K562 (cell line): ENCODE results near the gene HEPACAM2. TPM values are rescaled to one million over a fixed set of nuclear protein-coding genes. Genes with fewer than 3 reads are reported as not detected.

Experiments used
- ARID3A ChIP-seq: IDR thresholded peaks from 2 replicates; pipeline ENCODE4 v1.6.1; 2012; ENCODE audit warnings: low read depth, low read length, improper control_type of control experiment, borderline replicate concordance
- ARID3B ChIP-seq: fragments of 250-450 bp; sonication (Bioruptor Pico); IDR thresholded peaks from 2 replicates; pipeline ENCODE4 v1.4.0; 2020; ENCODE audit warnings: borderline replicate concordance
- DMBX1 ChIP-seq: fragments of 250-450 bp; sonication (Bioruptor Pico); IDR thresholded peaks from 2 replicates; pipeline ENCODE4 v1.8.0; 2022; ENCODE audit warnings: inconsistent platforms, mild to moderate bottlenecking, moderate library complexity, borderline replicate concordance
- ELF1 ChIP-seq: fragments of 200-800 bp; sonication (Bioruptor generic); IDR thresholded peaks from 2 replicates; pipeline ENCODE4 v1.6.1; 2016; ENCODE audit warnings: missing genetic modification characterization, missing compliant biosample characterization
- ERF ChIP-seq: fragments of 450-650 bp; formaldehyde crosslinking; IDR thresholded peaks from 2 replicates; pipeline ENCODE4 v1.4.0; 2020; ENCODE audit warnings: mild to moderate bottlenecking, mixed read lengths
- HDGF ChIP-seq: fragments of 450-650 bp; IDR thresholded peaks from 2 replicates; pipeline ENCODE4 v1.6.1; 2016
- NR3C1 ChIP-seq: sonication (generic); formaldehyde crosslinking; IDR thresholded peaks from 2 replicates; pipeline ENCODE4 v1.8.1; 2022; ENCODE audit warnings: missing genetic modification reagents
- PYGO2 ChIP-seq: fragments of 450-650 bp; IDR thresholded peaks from 2 replicates; pipeline ENCODE4 v1.6.1; 2016; ENCODE audit warnings: mild to moderate bottlenecking, missing genetic modification characterization, moderate library complexity, missing compliant biosample characterization
- SMAD4 ChIP-seq: fragments of 250-450 bp; sonication (Bioruptor Pico); conservative IDR thresholded peaks from 2 replicates; pipeline ENCODE4 v1.8.0; 2021; ENCODE audit warnings: inconsistent platforms, mild to moderate bottlenecking, moderate library complexity
- ZBTB1 ChIP-seq: sonication (generic); formaldehyde crosslinking; IDR thresholded peaks from 2 replicates; pipeline ENCODE4 v1.8.1; 2023; ENCODE audit warnings: missing genetic modification reagents, low read depth, mild to moderate bottlenecking, borderline replicate concordance
- ZNF318 ChIP-seq, 2 experiments: fragments of 450-650 bp; IDR thresholded peaks; 2 replicates each; pipeline ENCODE4 v1.6.1; 2016; ENCODE audit warnings: mild to moderate bottlenecking in 2 of 2, borderline replicate concordance in 1 of 2, low read depth in 1 of 2, moderate library complexity in 1 of 2
- ZNF395 ChIP-seq: fragments of 200-800 bp; sonication (Bioruptor generic); IDR thresholded peaks from 2 replicates; pipeline ENCODE4 v1.6.1; 2017; ENCODE audit warnings: missing genetic modification characterization, missing compliant biosample characterization
- ZNF507 ChIP-seq: conservative IDR thresholded peaks from 2 replicates; pipeline ENCODE4 v1.6.1; 2017; ENCODE audit warnings: missing genetic modification characterization, missing compliant biosample characterization
- polyA plus RNA-seq, 8 experiments: library from polyadenylated mRNA; depleted of rRNA in 4 of 8; stranded (reverse) in 5 of 8; unstranded in 3 of 8; fragments of >200 nt; fragmentation: Nextera tagmentation in 2 of 8; fragmentation: Illumina TruSeq in 1 of 8; extraction: Ambion mirVana in 2 of 8; extraction: Trizol in 1 of 8; gene quantifications; 2 replicates each; pipeline versions ENCODE4 v1.2.1 to v1.2.3, GENCODE V29; 2011 to 2014; ENCODE audit warnings: inconsistent platforms in 1 of 8, missing spikeins in 1 of 8
- total RNA-seq, 7 experiments: library from RNA; depleted of rRNA in 6 of 7; stranded (reverse); fragments of >200 nt in 6 of 7; fragmentation: Illumina TruSeq in 2 of 7; extraction: Trizol in 2 of 7; gene quantifications; 2 replicates each; pipeline versions ENCODE4 v1.2.1 to v1.2.3, GENCODE V29; 2011 to 2021; ENCODE audit warnings: low replicate concordance in 1 of 7

Gene HEPACAM2
- total and polyA plus RNA-seq, 9 of the 15 experiments (the other 6 are each of a cell fraction or from before 2014, with no cell fraction given) = 2.0 to 6.5 (median 3.9) TPM

- TF ChIP-seq ZNF318 (IDR thresholded peaks at IDR 0.05; ENCODE audit: borderline replicate concordance in 1 of 2, low read depth in 1 of 2) (no peak), ARID3A (no peak), DMBX1 (peak; percentile 72; the same call in 1 of the 2 replicates), ZNF507 (0 out of 2 replicates have a peak, but pooled peaks have one; percentile 30), ELF1 (tag) (0 out of 2 replicates have a peak, but pooled peaks have one; percentile 17), SMAD4 (CRISPR knock-in tag) (peak; percentile 54), ZNF395 (CRISPR knock-in tag) (peak; percentile 96), PYGO2 (tag) (peak; percentile 82), HDGF (no peak), ERF (CRISPR knock-in tag) (0 out of 2 replicates have a peak, but pooled peaks have one; percentile 38), ZBTB1 (no peak), NR3C1 (CRISPR knock-in tag) (no peak), ARID3B (no peak)
These were observed 77.5 kb downstream of the HEPACAM2 start (continued) for GRCh38 chr7:93148727-93149126.
